AG04449 (cell line): ENCODE data around the gene SAMM50.

ENCODE experiments used
- CTCF ChIA-PET: fragments of 350-600 bp; formaldehyde crosslinking; extraction: SDS; loops from one replicate; lab custom pipeline; 2021; ENCODE audit warnings: antibody characterized with exemption; lab: Yijun Ruan, JAX
- POLR2A ChIA-PET: fragments of 400-600, 350-600 bp; formaldehyde crosslinking; extraction: SDS; loops from one replicate; lab custom pipeline; 2020; ENCODE audit warnings: antibody characterized with exemption, inconsistent platforms; lab: Yijun Ruan, JAX
- DNase-seq: peaks from one replicate; pipeline ENCODE4 v3.0.0-alpha.2; 2010; ENCODE audit warnings: low read depth, low spot score
- H3K4me3 ChIP-seq: 2 replicates; pipeline ENCODE4 v1.5.1; 2011; ENCODE audit warnings: low read depth, mild to moderate bottlenecking, control low read depth, low read length
- CTCF ChIP-seq: IDR thresholded peaks from one replicate; pipeline ENCODE4 v1.5.1; 2011; ENCODE audit warnings: mild to moderate bottlenecking, moderate library complexity, low read length, control low read depth, inconsistent platforms; ENCODE audit not compliant: insufficient read depth; ENCODE audit errors: missing control alignments

The SAMM50 gene

GRCh38 chr22:43998679-43999264, 43.5 kb downstream of the SAMM50 start:
- ChIA-PET CTCF (interaction anchor here (0.9 to 1.7 kb wide), 4 partner anchors 15 to 628 kb away, joined by 3 to 7 read pairs (median 5); no protein-coding TSS in a partner anchor), POLR2A (no interaction called here)
- DNase-seq = no peak
- TF ChIP-seq CTCF = no peak
- no peak overlapping the region for H3K4me3 ChIP-seq

GRCh38 chr22:43999378-43999777, 44.1 kb downstream of the SAMM50 start:
- TF ChIP-seq CTCF = no peak
- no peak for DNase-seq
- H3K4me3 ChIP-seq = no peak overlapping the region
- POLR2A ChIA-PET = no interaction called here
- CTCF ChIA-PET = interaction anchor here (0.9 to 1.7 kb wide), 4 partner anchors 15 to 628 kb away, joined by 3 to 7 read pairs (median 5); no protein-coding TSS in a partner anchor

DNA sequence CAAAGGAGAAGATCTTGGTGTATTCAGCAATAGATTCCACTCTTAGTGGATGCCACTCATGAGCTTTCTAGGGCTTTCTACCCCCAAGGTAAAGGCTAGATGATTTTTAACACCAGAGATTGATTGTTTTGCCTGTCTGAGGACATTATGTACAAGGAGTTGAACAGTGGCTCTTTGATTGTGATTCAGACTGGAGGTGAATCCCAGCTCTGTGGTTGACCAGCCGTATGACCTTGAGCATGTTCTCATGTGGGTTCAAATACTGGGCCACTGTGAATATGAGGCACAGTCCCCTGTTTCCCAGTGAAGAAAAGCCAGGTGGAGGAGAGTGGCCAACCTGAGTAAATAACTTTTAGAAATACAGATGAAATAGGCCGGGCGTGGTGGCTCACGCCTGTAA, 44.9 kb downstream of the SAMM50 start:
- TF ChIP-seq CTCF = no peak
- no peak for DNase-seq
- H3K4me3 ChIP-seq = no peak overlapping the region
- CTCF ChIA-PET = no interaction called here
- POLR2A ChIA-PET = interaction anchor here (0.6 kb wide), 1 partner anchor 625 kb away, joined by 3 read pairs; no protein-coding TSS in a partner anchor

- no peak for TF ChIP-seq CTCF
- no peak for DNase-seq
- ChIA-PET POLR2A (interaction anchor here (0.7 kb wide), 1 partner anchor 103 kb away, joined by 3 read pairs; no protein-coding TSS in a partner anchor), CTCF (interaction anchor here (1.1 to 9.8 kb wide), 3 partner anchors 8 to 84 kb away, joined by 3 to 95 read pairs (median 7); no protein-coding TSS in a partner anchor)
- no peak overlapping the region for H3K4me3 ChIP-seq
Observed at GRCh38 chr22:44001521-44001920, 46.3 kb downstream of the SAMM50 start.

DNA sequence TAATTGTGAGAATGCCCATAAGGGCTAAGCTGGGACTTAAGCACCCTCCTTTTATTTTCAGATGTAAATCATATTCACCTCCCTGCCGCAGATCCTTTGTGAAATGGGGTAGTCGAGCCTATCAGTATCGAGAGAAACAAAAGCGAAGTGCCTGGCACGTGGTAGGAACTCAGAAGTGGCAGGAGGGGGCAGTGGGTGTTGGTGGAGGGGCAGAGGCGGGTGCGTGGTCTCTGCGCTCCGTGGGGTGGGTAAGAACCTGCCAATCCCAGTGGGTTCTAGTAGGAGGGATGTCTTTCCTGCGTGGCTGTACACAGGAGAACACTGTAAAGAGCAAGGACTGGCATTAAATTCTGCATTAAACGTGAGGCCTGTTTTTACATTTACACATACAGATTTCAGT, 47.1 kb downstream of the SAMM50 start:
- ChIA-PET CTCF (interaction anchor here (1.1 to 9.8 kb wide), 3 partner anchors 8 to 83 kb away, joined by 3 to 95 read pairs (median 7); no protein-coding TSS in a partner anchor), POLR2A (interaction anchor here (0.7 kb wide), 1 partner anchor 104 kb away, joined by 3 read pairs; no protein-coding TSS in a partner anchor)
- DNase-seq = no peak
- H3K4me3 ChIP-seq = no peak overlapping the region
- no peak for TF ChIP-seq CTCF

- CTCF ChIA-PET = interaction anchor here (2.1 to 9.8 kb wide), 2 partner anchors 9 to 12 kb away, joined by 7 to 95 read pairs; no protein-coding TSS in a partner anchor
- H3K4me3 ChIP-seq = no peak overlapping the region
- TF ChIP-seq CTCF = no peak
- POLR2A ChIA-PET = no interaction called here
- no peak for DNase-seq
Observed at GRCh38 chr22:44002997-44003396, 47.8 kb downstream of the SAMM50 start.
